Rectal smooth muscle tissue (tissue), 1 donor: ENCODE results near the gene ZNF827.

ENCODE experiments used
- H3K27ac ChIP-seq: one replicate; pipeline ENCODE4 v1.7.0; 2013; ENCODE audit warnings: low read depth, low read length, inconsistent platforms
- H3K27me3 ChIP-seq: one replicate; pipeline ENCODE4 v1.7.0; 2013; ENCODE audit warnings: low read length; ENCODE audit not compliant: control insufficient read depth, insufficient read depth
- H3K36me3 ChIP-seq: one replicate; pipeline ENCODE4 v1.7.0; 2013; ENCODE audit warnings: low read length; ENCODE audit not compliant: control insufficient read depth, insufficient read depth
- H3K4me1 ChIP-seq: one replicate; pipeline ENCODE4 v1.7.0; 2013; ENCODE audit warnings: low read length; ENCODE audit not compliant: control insufficient read depth, insufficient read depth
- H3K4me3 ChIP-seq: one replicate; pipeline ENCODE4 v1.7.0; 2013; ENCODE audit warnings: low read length
- H3K9ac ChIP-seq: one replicate; pipeline ENCODE4 v1.7.0; 2013; ENCODE audit warnings: low read length

Gene ZNF827

DNA sequence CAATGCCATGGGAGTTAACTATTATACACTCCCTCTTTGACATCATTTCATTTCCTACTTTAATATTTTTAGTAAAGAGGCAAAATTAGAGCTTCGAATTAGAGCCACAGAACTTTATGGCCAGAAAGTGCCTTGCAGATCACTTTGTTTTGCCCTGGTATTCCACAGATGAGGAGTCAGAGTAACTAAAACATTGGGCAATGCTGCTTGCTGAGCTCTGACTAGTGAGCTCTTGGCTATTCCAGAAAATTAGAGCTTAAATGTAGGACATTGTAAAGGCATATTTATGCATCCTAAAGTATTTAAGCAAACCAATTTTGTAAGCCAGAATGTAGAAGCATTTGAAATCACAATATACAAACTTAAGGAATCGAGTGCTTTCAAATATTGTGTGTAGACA, 6.3 kb upstream of the ZNF827 start:
- H3K9ac ChIP-seq, result no peak overlapping the region
- H3K4me1 ChIP-seq, result no peaks in the 10 kb centered on the region
- H3K27me3 ChIP-seq, result no peaks in the 10 kb centered on the region
- no peak overlapping the region for H3K4me3 ChIP-seq
- no peak overlapping the region for H3K27ac ChIP-seq
- H3K36me3 ChIP-seq, result no peaks in the 10 kb centered on the region

DNA sequence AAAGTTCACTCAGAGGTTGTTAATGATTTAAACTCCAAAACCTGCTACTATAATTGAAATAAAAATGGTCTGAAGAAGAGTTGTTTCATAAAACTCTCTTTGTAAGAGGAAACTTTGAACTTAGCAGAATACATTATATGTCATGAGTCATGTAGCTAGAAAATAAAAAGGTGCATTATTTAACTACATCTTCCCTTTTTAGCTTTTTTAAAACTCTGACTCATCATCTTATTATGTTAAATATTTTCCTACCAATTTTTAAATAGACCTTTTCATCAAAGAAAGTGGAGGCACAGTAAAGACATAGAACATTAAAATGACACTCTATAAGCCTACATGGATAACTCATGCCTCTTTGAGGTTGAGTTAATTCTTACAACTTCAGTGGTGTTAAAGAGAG, 1.2 kb upstream of the ZNF827 start:
- no peak overlapping the region for H3K4me3 ChIP-seq
- no peak overlapping the region for H3K9ac ChIP-seq
- peaks cover 6% of the 10 kb centered on the region for H3K4me1 ChIP-seq
- no peaks in the 10 kb centered on the region for H3K36me3 ChIP-seq
- H3K27me3 ChIP-seq, result no peaks in the 10 kb centered on the region
- H3K27ac ChIP-seq, result no peak overlapping the region

DNA sequence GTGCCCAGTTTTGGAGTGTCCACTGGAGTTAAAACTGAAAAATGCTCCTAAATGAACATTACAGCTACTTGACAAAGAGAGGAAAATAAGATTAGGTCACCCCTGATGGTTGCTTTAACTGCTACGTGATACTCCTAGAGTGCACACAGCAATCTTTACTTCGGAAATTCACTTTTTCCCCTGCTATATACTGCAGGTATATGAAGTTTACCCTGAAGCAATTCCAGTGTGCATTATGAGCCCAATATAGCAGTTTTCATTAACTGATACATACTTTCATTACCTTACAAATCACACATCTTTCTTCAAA, 773 bp upstream of the ZNF827 start:
- Histone ChIP-seq H3K27ac (no peak overlapping the region), H3K4me3 (no peak overlapping the region), H3K27me3 (no peaks in the 10 kb centered on the region), H3K4me1 (peaks cover 7% of the 10 kb centered on the region), H3K9ac (no peak overlapping the region), H3K36me3 (no peaks in the 10 kb centered on the region)

DNA sequence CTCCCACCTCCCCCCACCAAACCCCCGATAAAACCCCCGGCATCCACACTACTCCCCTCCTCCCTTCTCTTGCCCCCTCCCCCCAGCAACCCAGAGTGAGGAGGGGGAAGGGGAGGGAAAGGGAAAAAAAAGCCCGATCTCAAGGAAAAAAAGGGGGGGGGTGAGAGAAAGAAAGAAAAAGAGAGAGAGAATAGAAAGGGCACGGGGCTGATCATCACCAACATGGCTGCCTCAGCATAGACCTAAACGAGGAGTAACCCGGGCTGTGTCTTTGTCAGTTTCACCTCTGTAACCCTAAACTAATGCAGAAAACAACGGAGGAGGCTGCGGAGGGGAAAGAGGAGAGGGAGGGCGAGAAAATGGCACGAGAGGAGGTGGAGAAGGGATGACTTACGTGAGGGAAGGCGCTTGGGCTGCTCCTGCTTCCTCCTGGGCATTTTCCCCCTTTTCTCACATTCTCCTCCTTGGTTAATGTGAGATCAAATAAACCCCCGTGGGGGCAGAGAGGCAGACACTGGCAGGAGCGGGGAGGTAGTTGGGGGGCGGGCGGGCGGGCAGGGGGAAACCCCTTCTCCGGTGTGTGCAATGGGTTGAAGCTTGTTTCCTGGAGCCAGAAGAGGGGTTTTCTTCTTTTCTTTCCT, 532 bp downstream of the ZNF827 start:
- Histone ChIP-seq H3K36me3 (no peaks in the 10 kb centered on the region), H3K4me3 (peak overlapping the region; percentile 89), H3K9ac (peak overlapping the region; percentile 63), H3K27me3 (no peaks in the 10 kb centered on the region), H3K4me1 (peaks cover 7% of the 10 kb centered on the region), H3K27ac (peak overlapping the region; percentile 95)

DNA sequence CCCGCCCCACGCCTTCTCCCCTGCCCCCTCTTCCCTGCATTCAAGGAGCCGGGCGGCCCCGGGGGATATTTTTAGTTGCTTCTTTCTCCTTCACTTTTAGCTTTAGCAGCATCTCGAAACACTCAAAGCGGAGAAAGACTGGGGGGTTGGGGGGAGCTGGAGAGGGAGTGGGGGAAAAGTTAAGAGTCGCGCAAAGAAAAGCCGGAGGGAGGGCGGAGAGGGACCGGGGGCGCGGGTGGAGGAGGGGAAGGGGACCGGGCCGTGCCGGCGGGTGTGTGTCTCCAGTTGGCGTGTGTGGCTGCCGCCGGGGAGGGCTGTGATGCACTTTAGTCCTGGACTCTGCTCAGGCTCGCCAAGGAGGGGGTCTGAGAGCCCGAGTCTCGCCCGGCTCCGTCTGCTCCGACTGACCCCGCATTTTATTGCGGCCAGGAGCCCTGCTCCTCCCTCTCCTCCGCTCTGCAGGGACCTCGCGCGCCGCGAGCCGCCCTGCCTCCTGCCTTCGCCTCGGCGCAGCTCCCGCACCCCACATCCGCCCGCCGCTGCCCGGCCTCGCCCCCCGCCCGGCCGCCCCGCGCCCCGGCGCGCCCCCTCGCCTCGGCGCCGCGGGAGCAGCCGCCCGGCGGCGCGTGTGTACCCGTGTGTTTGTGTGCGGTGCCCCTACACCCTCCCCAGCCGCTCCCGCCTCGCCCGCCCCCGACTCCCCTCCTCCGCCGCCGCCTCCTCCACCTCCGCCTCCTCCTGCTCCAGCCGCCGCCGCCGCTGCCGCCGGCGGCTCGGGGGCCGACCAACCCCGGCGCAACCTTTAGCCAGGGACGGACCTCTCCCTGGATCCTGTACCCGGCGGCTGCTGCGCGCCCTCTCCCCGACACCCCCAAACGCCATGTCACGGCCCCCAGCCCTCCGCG, 1.4 kb downstream of the ZNF827 start:
- Histone ChIP-seq H3K27me3 (no peaks in the 10 kb centered on the region), H3K36me3 (no peaks in the 10 kb centered on the region), H3K4me3 (peak overlapping the region; percentile 89), H3K9ac (no peak overlapping the region), H3K27ac (peak overlapping the region; percentile 95), H3K4me1 (peaks cover 7% of the 10 kb centered on the region)

DNA sequence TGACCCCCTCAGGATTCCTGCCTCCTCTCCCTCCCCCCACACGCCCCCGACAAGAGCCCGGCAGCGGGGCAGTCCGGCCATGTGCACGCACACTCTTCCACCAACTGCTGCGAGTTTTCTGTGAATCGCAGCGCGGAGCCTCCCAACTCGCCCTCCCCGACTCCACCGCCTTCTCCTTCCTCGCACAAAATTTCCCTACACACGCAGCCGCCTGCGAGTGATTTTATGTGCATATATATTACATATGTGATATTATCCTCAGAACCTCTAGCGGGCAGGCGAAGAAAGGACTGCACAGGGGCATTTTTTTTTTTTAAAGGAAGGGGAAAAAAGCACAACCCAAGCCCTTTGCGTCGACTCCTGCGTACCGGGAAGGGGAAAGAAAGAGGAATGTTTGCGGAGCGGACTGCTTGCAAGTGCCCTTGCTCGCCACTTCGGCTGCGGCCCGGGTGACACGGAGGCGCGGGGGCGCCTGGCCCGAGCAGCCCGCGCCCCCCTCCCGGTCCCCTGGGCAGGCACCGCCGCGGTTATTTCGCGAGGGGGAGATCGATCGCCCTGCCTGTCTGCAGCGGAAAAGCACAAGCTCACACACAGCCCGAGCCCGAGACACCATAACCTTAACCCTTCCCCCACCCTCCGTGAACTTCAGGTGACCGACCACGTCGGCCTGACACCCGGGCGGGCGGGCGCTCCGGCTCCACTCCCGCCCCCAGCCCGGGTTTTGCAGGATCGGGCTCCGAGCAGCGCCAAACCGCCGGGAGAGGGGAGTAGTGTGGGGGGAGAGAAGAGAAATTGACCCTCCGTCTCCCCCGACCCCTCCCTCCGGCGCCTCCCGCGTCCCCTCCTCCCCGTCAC, 2.3 kb downstream of the ZNF827 start:
- Histone ChIP-seq H3K27me3 (no peaks in the 10 kb centered on the region), H3K4me1 (peaks cover 7% of the 10 kb centered on the region), H3K36me3 (no peaks in the 10 kb centered on the region), H3K27ac (peak overlapping the region; percentile 95), H3K9ac (peak overlapping the region; percentile 57), H3K4me3 (peak overlapping the region; percentile 85)

DNA sequence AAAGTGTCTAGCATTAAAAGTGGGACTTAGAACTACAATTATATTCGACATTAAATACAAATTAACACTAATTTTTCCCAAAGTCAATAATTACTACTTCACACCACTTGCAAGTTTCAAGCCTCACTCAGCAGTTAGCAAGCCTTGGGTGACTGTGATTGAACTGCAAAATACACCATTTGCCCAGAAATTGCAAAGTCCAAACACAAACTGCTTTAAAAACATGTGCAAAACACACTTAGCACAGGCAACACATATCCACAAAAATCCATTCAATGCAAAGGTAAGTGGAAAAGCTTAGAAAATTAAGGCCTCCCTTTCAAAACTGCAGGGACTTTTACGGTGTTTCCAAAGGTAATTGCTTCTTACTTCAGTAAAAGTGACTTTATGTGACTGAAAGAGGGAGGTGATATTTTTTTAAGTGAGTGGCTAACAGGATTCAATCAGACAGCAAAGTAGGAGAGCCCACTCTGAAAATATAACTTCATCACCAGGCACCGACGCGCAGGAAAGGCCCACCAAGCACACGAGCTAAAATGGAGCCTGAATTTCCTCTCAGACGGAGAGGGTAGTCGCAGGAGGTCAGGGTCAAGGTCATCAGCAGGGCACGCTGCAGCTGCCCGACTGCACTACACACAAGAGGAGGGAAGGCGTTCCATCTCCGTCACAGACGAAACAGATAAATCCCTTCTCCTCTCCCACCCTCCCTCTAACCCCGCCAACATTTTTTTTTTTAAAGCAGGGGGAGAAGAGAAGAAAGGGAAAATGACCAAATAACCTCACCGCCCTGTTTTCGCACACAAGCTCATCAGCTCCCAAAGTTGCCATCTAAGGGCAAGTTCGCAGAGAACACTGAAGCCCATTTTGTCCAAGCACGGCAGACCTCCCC, 3.1 kb downstream of the ZNF827 start:
- H3K4me3 ChIP-seq, result peak overlapping the region; percentile 85
- peak overlapping the region; percentile 57 for H3K9ac ChIP-seq
- H3K4me1 ChIP-seq, result peaks cover 13% of the 10 kb centered on the region
- no peaks in the 10 kb centered on the region for H3K27me3 ChIP-seq
- no peaks in the 10 kb centered on the region for H3K36me3 ChIP-seq
- H3K27ac ChIP-seq, result peak overlapping the region; percentile 95

DNA sequence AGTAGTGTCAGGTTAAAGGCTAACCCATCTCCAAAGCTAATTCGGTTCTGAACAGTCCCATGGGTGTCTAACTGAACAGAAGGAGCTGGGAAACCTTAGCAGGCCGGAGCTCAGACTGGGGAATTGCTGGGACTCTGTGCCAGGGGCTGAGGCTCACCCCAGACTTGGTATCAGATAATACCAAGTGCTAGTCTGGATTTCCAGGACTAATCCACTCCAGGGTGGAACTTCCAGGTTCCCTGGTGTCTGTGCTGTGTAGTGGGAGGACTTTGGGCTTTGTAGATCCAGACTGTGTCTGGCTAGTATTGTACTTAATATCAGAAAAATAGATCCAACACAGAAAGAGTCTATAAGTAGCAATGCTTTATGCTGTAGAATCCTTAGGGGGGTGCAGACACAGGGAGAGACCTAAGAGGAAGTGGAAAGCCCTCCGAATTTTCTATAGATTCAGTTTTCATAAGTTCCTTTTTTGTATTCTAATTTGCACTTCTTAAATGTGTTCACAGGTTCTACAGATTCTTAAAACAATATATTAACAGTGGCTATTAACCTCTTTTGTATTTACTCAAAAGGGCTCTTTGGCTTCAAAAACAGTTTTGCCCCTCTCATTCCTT, 4.1 kb downstream of the ZNF827 start:
- Histone ChIP-seq H3K4me1 (peaks cover 16% of the 10 kb centered on the region), H3K36me3 (no peaks in the 10 kb centered on the region), H3K9ac (no peak overlapping the region), H3K4me3 (no peak overlapping the region), H3K27me3 (no peaks in the 10 kb centered on the region), H3K27ac (peak overlapping the region; percentile 33)

DNA sequence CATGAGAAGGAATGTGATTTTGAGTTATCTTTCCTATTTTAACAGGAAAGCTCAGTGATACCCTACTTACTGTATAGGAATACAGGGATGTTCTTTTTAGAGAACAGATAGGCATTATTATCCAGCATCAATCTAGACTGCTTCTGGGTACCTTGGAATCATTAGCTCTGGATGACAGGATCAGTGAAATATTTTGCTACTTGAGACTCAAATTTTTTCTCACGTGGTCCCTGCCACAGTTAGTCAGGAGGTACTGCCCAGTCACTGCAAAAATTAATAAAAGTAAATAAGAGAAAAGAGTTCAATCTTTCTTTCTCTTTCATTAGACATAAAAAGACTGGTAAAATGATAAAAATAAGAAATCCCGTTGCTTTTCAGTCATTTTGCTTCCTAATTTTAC, 5.5 kb downstream of the ZNF827 start:
- Histone ChIP-seq H3K27ac (no peak overlapping the region), H3K4me1 (peaks cover 16% of the 10 kb centered on the region), H3K4me3 (no peak overlapping the region), H3K9ac (no peak overlapping the region), H3K36me3 (no peaks in the 10 kb centered on the region), H3K27me3 (no peaks in the 10 kb centered on the region)

DNA sequence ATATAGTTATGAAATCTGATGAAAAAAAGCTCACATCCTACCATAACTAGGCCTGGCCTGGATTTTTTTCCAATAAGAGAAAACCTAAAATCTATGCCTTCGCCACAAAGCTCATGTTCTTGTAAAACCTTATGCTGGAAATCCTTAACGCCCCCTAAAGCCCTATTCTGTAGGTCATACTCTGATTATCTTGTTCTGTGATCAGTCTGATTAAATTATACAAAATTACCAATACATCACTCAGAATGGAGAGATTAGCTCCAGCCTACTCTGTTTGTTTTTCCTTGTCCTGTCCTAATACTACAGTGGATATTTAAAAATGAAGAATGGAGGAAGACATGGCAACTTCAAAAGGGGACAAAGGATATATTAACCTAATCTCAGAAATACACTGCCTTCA, 7.2 kb downstream of the ZNF827 start:
- no peak overlapping the region for H3K9ac ChIP-seq
- no peak overlapping the region for H3K4me3 ChIP-seq
- no peak overlapping the region for H3K27ac ChIP-seq
- H3K4me1 ChIP-seq, result peaks cover 16% of the 10 kb centered on the region
- no peaks in the 10 kb centered on the region for H3K36me3 ChIP-seq
- no peaks in the 10 kb centered on the region for H3K27me3 ChIP-seq

DNA sequence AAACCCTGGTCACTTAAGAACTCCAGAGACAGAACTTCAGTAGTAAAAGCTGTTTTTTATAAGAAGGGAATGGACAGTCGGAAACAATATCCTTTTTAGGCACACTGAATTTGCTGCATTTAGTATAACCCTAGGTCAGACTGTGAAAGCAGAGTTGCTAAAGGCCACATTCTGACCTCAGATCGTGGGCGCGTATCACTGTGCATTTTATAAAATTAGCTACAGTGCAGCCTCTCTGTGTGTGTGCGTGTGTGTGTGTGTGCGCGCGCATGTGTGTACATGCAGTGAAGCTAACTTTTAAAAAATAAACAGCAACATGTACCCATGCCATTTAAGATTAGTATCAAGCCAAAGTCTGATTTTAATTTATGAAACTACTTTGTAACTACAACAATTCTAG, 8.0 kb downstream of the ZNF827 start:
- no peak overlapping the region for H3K4me3 ChIP-seq
- H3K27me3 ChIP-seq, result no peaks in the 10 kb centered on the region
- no peak overlapping the region for H3K27ac ChIP-seq
- peaks cover 16% of the 10 kb centered on the region for H3K4me1 ChIP-seq
- H3K36me3 ChIP-seq, result no peaks in the 10 kb centered on the region
- no peak overlapping the region for H3K9ac ChIP-seq
